Cardiac muscle cell (in vitro differentiated cells and primary cell): ENCODE measurements around the gene FBLN1. TPM values are rescaled to one million over a fixed set of nuclear protein-coding genes. Genes with fewer than 3 reads are reported as not detected.

Experiments used
- DNase-seq, 2 donors: peaks; one replicate each; pipeline versions ENCODE4 v3.0.0 to v3.0.0-alpha.2; 2010 to 2017; ENCODE audit warnings: low read depth in 1 of 2, low spot score in 1 of 2
- H3K27ac ChIP-seq: fragments of 200-600 bp; sonication (generic); 2 replicates; pipeline ENCODE4 v1.5.1; 2016
- H3K27me3 ChIP-seq: fragments of 200-600 bp; sonication (generic); 2 replicates; pipeline ENCODE4 v1.6.0; 2016; ENCODE audit warnings: control low read depth
- H3K36me3 ChIP-seq: fragments of 200-600 bp; sonication (generic); 2 replicates; pipeline ENCODE4 v1.5.1; 2016; ENCODE audit warnings: control low read depth
- H3K4me1 ChIP-seq: fragments of 200-600 bp; sonication (generic); 2 replicates; pipeline ENCODE4 v1.8.1; 2017; ENCODE audit warnings: low read depth, mild to moderate bottlenecking, mixed run types
- H3K4me3 ChIP-seq: fragments of 200-600 bp; sonication (generic); 2 replicates; pipeline ENCODE4 v1.5.1; 2016; ENCODE audit warnings: mild to moderate bottlenecking
- H3K9me3 ChIP-seq: fragments of 200-600 bp; sonication (generic); 2 replicates; pipeline ENCODE4 v1.5.1; 2017; ENCODE audit warnings: low read depth, mild to moderate bottlenecking, control low read depth
- polyA plus RNA-seq: library from polyadenylated mRNA; unstranded; fragments of >200 nt; fragmentation: Nextera tagmentation; extraction: Ambion mirVana; gene quantifications from 2 replicates; pipeline ENCODE4 v1.2.1, GENCODE V29; 2016
- total RNA-seq: library from RNA; depleted of rRNA; stranded (reverse); fragments of >200 nt; gene quantifications from 2 replicates; pipeline ENCODE4 v1.2.3, GENCODE V29; 2016
- TF ChIP-seq, protein P1 (sequence below): IDR thresholded peaks from 2 replicates; pipeline ENCODE4 v1.5.1; 2012; ENCODE audit warnings: low read depth, mild to moderate bottlenecking, low read length

The FBLN1 gene
- total and polyA plus RNA-seq, 2 experiments from 2014 or later, result 53.8 to 55.7 TPM

DNA sequence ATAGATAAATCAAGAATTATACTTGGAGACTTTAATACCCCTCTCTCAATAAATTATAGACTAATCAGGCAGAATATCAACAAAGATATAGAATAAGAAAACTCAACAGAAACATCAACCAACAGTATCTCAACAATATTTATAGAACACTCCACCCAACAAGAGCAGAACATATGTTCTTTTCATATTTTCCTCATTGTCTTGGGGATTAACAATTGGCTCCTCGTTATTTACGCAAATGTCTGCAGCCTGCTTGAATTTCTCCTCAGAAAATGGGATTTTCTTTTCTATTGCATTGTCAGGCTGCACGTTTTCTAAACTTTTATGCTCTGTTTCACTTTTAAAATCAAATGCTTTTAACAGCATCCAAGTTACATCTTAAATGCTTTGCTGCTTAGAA, 37.0 kb upstream of the FBLN1 start:
- Histone ChIP-seq H3K27me3 (no peaks in the 10 kb centered on the region), H3K36me3 (no peaks in the 10 kb centered on the region), H3K27ac (no peak overlapping the region), H3K4me3 (no peak overlapping the region), H3K4me1 (no peaks in the 10 kb centered on the region), H3K9me3 (no peaks in the 10 kb centered on the region)
- TF ChIP-seq, protein P1, sequence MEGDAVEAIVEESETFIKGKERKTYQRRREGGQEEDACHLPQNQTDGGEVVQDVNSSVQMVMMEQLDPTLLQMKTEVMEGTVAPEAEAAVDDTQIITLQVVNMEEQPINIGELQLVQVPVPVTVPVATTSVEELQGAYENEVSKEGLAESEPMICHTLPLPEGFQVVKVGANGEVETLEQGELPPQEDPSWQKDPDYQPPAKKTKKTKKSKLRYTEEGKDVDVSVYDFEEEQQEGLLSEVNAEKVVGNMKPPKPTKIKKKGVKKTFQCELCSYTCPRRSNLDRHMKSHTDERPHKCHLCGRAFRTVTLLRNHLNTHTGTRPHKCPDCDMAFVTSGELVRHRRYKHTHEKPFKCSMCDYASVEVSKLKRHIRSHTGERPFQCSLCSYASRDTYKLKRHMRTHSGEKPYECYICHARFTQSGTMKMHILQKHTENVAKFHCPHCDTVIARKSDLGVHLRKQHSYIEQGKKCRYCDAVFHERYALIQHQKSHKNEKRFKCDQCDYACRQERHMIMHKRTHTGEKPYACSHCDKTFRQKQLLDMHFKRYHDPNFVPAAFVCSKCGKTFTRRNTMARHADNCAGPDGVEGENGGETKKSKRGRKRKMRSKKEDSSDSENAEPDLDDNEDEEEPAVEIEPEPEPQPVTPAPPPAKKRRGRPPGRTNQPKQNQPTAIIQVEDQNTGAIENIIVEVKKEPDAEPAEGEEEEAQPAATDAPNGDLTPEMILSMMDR, result no peak
- no peak for DNase-seq

DNA sequence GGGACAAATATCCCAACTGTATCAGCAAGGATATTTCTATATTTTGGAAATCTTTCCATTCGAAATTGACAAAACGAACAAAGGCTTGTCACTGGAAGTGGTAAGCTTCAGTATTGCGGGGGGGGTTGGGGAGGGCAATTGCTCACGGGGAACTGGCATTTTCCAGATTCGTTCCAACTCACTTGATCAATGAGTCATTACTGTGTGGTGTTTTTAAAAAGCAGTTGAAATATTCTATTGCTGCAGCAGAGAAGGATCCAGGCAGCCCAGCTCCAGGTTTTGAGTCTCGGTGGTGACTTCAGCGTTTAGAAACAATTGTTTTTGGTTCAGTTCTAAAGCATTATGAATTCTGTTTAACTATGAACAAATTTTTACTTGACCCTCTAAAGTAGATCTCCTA, 33.8 kb upstream of the FBLN1 start:
- TF ChIP-seq, protein P1, result no peak
- H3K9me3 ChIP-seq, result no peaks in the 10 kb centered on the region
- no peak for DNase-seq
- H3K36me3 ChIP-seq, result no peaks in the 10 kb centered on the region
- no peaks in the 10 kb centered on the region for H3K27me3 ChIP-seq
- H3K4me3 ChIP-seq, result no peak overlapping the region
- peaks cover 3% of the 10 kb centered on the region for H3K4me1 ChIP-seq
- no peak overlapping the region for H3K27ac ChIP-seq

DNA sequence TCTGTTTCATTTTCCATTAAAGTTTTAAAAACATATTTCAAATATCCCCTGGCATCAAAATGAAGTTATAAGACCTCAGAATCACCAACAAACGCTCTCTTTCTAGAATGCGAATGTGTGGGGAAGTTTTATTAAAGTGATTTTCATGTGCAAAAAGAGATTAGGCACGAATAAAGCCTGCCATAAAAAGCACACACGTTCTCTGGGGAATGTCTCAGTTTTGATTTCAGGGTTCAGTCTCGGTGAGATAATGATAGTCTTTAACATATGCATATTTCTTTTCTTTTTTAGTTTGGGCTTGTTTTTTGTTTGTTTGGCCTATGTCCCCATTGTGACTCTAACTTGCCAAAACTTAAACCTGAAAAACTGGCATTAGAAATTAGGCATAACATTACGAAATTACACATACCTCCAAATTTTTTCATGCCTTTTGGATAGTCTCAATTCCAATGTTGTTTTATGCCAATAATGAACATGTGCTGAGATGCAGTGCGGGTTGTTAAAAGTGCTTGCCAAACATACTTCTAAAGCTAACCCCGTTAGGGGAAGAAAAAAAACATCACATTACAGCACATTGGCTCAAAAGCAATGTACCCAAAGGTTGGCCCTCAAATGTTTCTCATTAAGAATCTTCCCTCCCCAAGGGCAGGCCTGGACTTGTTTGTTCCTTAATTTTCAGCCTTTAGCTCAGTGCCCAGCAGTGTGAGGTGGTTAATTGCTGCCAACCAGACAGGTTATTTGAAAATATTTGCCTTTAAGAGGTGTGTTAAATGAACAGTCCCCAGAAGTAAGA, 33.2 kb upstream of the FBLN1 start:
- H3K4me3 ChIP-seq, result no peak overlapping the region
- H3K36me3 ChIP-seq, result no peaks in the 10 kb centered on the region
- H3K27ac ChIP-seq, result no peak overlapping the region
- no peaks in the 10 kb centered on the region for H3K27me3 ChIP-seq
- TF ChIP-seq, protein P1, result no peak
- peak in 1 of 2 donors; percentile 42 for DNase-seq
- no peaks in the 10 kb centered on the region for H3K9me3 ChIP-seq
- H3K4me1 ChIP-seq, result peaks cover 3% of the 10 kb centered on the region

DNA sequence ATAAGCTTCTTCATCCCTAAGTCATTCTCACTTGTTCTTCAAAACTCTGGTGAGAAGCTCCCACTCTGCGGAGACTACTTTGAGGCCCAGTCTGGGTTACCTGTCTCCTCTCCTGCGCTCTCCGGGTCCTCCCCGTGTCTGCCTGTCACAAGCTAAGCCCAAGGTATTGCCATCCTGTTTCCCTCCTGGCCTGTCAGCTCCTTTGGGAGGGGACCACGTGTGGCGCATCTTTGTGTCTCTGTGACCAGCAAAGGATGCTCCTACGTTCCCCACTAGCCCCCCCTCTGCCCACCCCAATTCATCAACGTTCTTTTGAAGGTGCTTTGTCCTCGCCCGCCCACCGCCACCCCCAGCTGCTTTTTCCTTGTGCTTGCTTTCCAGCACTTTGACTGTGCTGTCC, 31.8 kb upstream of the FBLN1 start:
- H3K27ac ChIP-seq, result no peak overlapping the region
- H3K36me3 ChIP-seq, result no peaks in the 10 kb centered on the region
- H3K4me1 ChIP-seq, result peaks cover 3% of the 10 kb centered on the region
- TF ChIP-seq, protein P1, result no peak
- DNase-seq, result no peak
- H3K9me3 ChIP-seq, result no peaks in the 10 kb centered on the region
- H3K4me3 ChIP-seq, result no peak overlapping the region
- no peaks in the 10 kb centered on the region for H3K27me3 ChIP-seq

DNA sequence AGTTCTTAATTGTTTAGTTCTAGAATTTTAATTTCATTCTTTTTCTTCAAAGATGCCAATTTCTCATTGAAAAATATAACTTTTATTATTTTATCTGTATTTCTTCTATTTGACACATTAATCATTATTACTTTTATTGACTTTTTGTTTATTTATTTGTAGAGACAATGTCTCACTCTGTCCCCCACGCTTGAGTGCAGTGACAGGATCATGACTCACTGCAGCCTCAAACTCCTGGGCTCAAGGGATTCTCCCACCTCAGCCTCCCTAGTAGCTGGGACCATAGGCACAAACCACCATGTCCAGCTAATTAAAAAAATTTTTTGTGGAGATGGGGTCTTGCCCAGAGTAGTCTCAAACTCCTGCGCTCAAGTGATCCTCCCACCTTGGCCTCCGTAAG, 30.3 kb upstream of the FBLN1 start:
- Histone ChIP-seq H3K9me3 (no peaks in the 10 kb centered on the region), H3K4me3 (no peak overlapping the region), H3K36me3 (no peaks in the 10 kb centered on the region), H3K27ac (no peak overlapping the region), H3K27me3 (no peaks in the 10 kb centered on the region), H3K4me1 (peaks cover 3% of the 10 kb centered on the region)
- DNase-seq, result no peak
- TF ChIP-seq, protein P1, result no peak
